ENCODE data around the gene RNF115.
A peak's percentile ranks its signal among the peaks of the same experiment; 100 is the strongest.
"Not testable (repeated sequence)": the region's sequence is repeated elsewhere in the genome, so short reads cannot be mapped to it uniquely, and the experiment has no call there.

Gene RNF115

GRCh38 chr1:145726193-145726592, 97.7 kb downstream of the RNF115 start:
- DNase-seq: not testable (repeated sequence)

DNA sequence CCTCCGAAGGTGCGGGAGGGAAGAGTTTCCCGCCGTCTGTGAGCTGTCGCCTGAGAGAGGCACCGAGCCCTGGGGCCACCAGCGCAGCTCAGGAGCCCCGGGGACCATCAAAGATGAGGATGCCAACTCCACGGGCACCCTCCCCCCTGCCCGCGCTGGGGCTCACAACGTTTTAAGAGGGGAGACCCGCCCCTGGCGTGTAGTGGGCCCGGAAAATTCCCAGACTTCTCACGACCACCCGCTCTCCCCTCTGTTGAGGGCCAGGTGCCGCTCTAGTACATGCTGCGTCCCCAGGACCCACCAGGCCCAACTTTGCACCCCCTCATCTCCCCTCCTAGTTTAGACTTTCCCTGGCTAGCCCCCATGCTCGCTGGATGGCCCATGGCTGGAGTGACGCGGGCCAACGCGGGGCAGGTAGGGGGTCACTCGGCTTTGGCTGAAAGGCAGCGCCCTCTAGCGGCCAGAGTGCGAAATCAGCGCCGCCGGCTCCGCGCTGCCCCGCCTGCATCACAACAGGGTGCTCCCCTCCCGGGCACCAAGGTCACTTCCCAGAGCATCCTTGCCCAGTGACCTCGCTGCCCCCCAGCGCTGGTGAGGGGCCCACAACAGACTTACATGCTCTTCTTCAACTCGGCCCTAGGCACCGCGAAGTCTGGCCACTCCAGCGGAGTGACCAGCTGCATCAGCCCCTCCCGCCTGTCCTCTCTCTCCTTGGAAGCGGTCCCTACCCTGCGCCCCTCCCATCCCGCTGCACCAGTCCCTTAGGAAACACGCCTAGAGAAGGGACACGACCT, 102.8 kb downstream of the RNF115 start:
- DNase-seq: peak; percentile 72

GRCh38 chr1:145720556-145720877, 103.4 kb downstream of the RNF115 start:
- DNase-seq: no peak

GRCh38 chr1:145719230-145720079, 104.4 kb downstream of the RNF115 start, which contains the start of gene CD160:
Gene CD160 (plus strand): TSS chr1:145719499. CDS start chr1:145728328, 8,829 bp downstream.
- no peak for DNase-seq

GRCh38 chr1:145718465-145718864, 105.4 kb downstream of the RNF115 start:
- not testable (repeated sequence) for DNase-seq

GRCh38 chr1:145717833-145718232, 106.1 kb downstream of the RNF115 start:
- no peak for DNase-seq

DNA sequence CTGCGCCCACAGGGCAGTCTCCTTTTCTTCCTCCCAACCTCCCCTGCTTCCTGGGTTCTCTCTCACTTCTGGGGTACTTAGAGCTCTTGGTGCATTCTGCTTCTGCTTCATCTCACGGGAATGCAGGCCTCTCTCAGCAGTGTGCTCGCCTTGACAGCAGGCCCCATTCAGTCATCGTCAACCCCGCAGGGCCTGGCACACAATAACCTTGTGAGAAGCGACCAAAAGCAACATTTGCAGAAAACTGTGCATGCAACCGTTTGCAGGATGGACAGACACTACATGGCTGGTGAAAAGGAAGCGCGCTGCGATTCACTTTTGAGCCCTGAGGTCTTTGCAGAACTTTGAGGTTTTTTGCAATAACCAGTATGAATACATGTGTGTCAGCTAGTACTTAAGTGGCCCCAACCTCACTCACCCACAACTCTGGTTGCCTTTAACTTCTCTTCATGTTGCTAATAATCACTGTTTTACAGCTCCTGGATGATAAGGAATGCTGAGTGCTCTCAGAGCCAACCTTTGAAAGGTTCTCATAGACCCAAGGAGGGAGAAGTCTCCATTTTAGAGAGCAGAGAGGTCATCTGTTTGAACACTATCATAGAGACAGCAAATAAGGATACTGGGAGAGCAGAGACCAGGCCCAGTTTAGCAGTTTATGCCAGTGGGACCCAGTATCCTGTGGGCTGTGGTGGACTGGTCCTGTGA, 107.1 kb downstream of the RNF115 start:
- DNase-seq: no peak

DNA sequence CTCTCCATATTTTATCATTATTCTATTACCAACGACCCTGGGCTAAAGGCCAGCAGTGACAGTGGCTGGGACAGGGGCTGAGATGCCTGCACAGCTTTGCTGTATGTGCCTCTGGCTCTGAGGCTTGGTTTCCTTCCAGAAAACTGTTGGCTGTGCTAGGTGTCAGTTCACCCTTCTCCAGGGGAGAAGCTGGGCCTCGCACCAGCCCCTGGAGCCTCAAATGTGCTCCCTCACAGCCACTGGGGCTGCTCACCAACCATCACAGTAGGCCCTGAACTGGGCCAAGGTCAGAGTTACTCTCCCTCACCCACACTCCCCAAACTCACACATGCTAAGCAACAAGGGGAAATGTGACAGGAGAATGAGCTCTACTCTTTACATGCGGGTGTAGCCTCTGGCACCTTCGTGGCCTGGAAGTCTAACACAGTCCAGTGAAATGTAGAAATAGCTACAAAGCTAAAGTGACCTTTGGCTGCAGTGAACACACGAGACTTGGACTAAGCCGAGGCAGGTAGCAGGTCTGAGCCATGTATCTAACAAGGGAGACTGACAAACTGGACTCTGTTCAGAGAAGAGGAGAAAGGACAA, 109.3 kb downstream of the RNF115 start:
- DNase-seq: no peak

DNA sequence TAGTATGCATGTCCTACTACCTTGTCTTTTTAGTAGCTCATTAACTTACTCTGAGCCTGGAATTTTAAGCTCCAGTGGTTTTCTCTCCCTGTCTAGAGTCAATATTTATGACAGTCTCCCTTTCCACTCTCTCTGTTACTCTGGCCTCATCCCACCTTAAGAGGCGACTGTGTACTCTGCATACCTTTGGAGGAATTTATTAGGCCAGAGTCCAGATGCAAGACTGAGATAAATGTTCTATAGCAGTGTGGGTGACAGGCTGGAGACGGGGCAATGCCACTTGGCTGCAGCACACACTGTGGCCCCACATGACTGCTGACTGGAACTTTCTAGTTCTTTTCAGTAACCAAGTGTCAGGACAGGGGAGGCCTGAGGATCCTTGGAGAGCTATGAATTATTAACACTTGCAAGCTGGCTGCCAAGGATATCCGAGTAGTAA, 112.7 kb downstream of the RNF115 start:
- DNase-seq: no peak

GRCh38 chr1:145710291-145711027, 113.4 kb downstream of the RNF115 start:
- no peak for DNase-seq

DNA sequence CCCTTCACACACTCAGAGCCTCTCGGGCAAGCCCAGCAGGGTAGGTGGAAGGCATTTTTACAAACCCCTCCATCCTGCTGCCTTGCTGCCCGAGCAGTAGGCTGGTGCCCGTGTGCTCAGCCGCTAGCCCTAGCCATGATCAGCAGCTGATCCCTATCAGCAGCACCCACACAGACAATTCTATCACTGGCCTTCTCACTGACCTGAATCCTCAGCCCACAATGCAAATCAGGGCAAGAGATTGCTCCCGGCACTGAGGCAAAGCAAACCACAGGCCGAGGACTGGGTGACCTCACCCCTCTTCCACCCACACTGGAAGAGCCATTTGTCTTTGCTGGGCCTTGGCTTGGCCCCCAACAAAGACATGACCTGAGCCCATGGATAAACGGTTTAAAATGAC, 115.8 kb downstream of the RNF115 start:
- DNase-seq: no peak

DNA sequence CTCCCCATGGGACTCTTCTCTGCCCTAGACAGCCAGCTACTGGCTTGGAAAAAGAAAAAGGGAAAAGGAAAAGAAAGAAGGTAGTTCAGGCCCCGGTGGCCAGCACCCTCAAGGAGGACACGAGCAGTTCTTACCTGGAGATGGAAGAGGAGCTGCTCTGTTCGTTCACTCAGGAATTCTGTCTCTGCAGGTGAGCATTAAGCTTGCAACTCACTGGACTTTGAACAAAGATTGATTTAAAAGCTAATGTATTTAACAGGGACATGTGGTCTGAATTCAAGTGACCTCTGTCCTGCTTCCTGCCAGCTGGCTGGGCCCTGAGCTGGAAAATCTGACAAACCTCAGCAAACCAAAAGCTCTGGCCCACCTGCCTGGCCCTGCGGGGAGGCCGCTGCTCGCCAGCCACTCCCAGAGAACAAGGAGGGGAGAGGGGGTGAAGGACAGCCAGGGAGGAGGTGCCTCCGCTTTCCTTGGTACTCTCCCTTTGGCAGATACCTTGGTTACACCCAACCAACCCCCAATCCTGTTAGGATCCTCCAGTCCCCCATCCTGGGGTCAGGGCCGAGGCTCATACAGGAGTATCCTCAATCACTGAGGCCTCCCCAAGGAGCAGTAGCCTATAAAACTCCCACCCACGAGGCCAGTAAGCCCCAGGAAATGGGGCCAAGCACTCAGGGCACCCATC, 116.6 kb downstream of the RNF115 start, which contains the start of gene PDZK1:
Gene PDZK1 (minus strand): TSS at position 186 of the 685 bp plus-strand sequence. CDS start 19,347 bp downstream, outside the sequence.
- DNase-seq: no peak

DNA sequence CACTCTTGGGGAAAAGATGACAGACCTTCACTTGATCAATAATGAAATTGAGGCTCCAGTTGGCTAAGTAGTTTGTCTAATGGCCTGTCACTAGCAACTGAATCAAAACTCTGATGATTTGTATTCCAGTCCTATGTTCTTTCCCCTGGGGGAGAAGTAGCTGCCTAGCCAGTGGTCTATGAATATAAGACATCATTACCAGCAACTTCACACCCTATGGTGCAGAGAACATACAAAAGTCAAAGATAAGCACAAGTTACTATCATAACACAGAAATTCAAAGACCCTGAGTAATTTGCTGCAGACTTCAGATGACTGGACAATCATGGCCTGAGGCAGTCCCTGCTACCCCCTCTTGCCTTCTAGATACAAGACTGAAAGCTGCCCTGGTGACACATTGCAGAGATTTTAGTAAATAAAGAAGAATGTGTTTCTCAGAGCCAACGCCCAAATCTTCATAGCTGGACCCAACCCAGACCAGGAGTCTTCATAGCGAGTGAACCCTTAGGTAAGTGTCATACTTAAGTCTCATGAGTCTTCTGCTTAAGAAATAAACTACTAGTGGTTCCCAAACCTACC, 117.7 kb downstream of the RNF115 start:
- DNase-seq: no peak

DNA sequence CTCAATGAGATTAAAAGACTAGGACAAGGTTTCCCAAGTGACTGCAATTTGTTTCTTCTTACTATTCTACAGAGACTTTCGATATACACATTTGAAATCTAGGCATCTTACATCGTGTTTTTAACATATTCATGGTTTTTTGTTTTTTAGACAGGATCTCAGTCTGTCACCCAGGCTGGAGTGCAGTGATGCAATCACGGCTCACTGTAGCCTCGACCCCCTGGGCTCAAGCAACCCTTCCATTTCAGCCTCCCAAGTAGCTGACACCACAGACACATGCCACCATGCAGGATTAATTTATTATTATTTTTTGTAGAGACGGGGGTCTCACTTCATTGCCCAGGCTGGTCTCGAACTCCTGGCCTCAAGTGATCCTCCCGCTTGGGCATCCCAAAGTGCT, 118.3 kb downstream of the RNF115 start:
- no peak for DNase-seq

DNA sequence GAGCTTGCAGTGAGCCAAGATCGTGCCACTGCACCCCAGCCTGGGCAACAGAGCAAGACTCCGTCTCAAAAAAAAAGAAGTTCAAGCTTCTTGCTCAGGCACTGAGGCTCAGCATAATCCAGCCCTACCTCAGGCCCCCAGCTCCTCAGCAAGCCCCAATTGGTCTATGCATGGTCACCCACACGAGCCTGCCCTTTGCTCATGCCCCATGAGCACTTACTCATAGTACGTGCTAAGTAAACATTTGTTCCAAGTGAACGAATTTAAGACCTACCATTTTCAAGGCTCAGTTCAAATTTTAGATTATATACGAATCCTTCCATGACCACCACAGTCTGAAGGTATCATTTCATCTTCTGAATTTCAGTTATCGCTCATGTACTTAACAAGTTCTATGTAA, 121.1 kb downstream of the RNF115 start:
- no peak for DNase-seq

DNA sequence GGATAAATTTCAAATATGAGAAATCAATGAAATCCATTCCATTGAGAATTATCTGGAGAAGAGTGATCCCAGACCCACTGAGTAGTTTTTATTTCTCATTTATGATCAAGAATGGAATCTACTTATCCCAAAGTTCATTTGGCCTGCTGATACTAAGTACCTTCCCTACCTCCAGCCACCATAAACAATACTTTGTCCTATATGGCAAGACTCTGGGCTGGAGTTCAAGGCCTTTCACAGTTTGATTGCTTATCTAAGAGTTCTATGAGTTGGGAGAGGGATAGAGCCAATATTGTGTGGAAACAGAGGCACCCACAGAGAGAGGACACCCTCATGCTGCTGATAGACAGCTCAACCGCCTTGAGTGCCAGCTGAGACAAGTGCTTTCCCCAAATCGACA, 121.8 kb downstream of the RNF115 start:
- no peak for DNase-seq

DNA sequence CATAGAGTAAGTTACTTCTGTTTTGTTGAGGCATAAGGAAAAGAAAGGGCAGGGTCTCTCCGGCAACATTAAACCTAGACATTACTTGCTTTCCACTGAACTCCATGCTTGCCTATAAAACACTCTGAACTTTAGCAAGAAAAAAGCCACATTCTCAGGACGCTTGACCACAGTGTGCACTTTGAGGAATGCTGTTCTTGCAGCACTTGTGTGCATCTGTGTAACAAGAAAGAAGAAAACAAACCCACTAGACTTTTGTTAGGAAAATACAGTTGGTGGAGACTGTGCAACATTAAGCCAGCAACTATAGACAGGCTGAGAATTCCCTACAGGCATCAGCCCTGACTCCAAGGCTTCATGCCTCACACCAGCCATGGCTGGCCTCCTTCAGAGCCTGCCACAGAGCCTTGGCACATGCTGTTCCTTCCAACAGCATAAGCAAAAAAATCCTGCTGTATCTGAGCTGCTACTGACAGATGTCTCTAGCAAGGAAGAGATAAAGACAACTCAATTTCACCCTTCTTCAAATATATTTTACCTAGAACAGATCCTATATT, 122.5 kb downstream of the RNF115 start:
- DNase-seq: no peak

DNA sequence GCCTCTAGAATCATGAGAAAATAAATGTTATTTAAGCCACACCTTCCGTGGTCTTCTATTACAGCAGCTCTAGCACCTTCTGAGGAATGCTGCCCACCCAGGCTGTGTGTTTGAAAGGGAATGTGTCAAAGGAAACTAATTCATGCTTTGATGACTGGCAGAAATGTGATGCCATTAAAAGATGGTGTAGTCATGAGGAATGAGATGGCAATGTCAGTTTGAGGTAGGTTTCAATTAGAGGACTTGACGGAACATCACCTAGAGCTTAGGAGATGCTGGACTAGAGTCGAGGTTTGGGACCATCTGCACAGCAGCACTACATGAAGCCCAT, 127.3 kb downstream of the RNF115 start:
- DNase-seq: no peak

- DNase-seq: no peak
Observed at GRCh38 chr1:145695821-145696629, 127.9 kb downstream of the RNF115 start.

All from stimulated activated CD4-positive, alpha-beta T cell treated with anti-CD3 and anti-CD28 coated beads, Interleukin-4, amount 100 ng/mL, for 1 hour (primary cell).